K562 (cell line): Measurements from ENCODE around the gene DCDC2. TPM values are rescaled to one million over a fixed set of nuclear protein-coding genes. Genes with fewer than 3 reads are reported as not detected.

Experiments
- ATAC-seq: fragments of 200-7000 bp; cut with Tn5 transposase; 3 replicates; pipeline ENCODE4 v1.9.1; 2020; ENCODE audit warnings: moderate library complexity
- BruUV-seq: library from RNA; stranded (reverse); fragments of 400-500 nt; replicated peaks from 2 replicates; lab custom pipeline; 2021; lab: Mats Ljungman, UMichigan
- CTCF ChIA-PET: fragments of 300-600 bp; formaldehyde crosslinking; extraction: SDS; loops from one replicate; lab custom pipeline; 2021; ENCODE audit warnings: low intra/inter-chr PET ratio; lab: Yijun Ruan, JAX
- POLR2A ChIA-PET: fragments of 300-600, 350-650 bp; sonication (Branson Sonifier 250); formaldehyde crosslinking; extraction: SDS; loops from one replicate; lab custom pipeline; 2021; ENCODE audit warnings: antibody characterized with exemption, inconsistent platforms; lab: Yijun Ruan, JAX
- DNase-seq, 4 experiments: peaks; one replicate each; pipeline versions ENCODE4 v3.0.0 to v3.0.0-alpha.2; 2011 to 2018; ENCODE audit warnings: low spot score in 3 of 4, mixed read lengths in 3 of 4; ENCODE audit errors: extremely low read depth in 1 of 4
- FAIRE-seq: peaks from 2 replicates; lab custom pipeline; 2011; peaks lifted over from hg19 to GRCh38; lab: Jason Lieb, UNC
- H2AFZ ChIP-seq: 2 replicates; pipeline ENCODE4 v1.6.0; 2011; ENCODE audit warnings: low read depth, low read length, control low read depth, inconsistent platforms
- H3K27ac ChIP-seq: fragments of 200-600 bp; 3 replicates; pipeline ENCODE4 v1.8.0; 2011; ENCODE audit warnings: low read depth, mild to moderate bottlenecking, control low read depth, inconsistent platforms, low read length, moderate library complexity, mixed read lengths; ENCODE audit errors: extremely low read depth
- H3K27me3 ChIP-seq, 2 experiments: fragments of 300-600 bp in 1 of 2; 2 replicates in 1 of 2; 3 replicates in 1 of 2; pipeline versions ENCODE4 v1.6.0 to v1.8.0; 2011; ENCODE audit warnings: inconsistent platforms in 2 of 2, low read length in 2 of 2, mild to moderate bottlenecking in 1 of 2, mixed read lengths in 1 of 2, moderate library complexity in 1 of 2; ENCODE audit not compliant: control insufficient read depth in 2 of 2, insufficient read depth in 2 of 2
- H3K36me3 ChIP-seq: fragments of 300-600 bp; 3 replicates; pipeline ENCODE4 v1.8.0; 2011; ENCODE audit warnings: mild to moderate bottlenecking, low read length, inconsistent platforms; ENCODE audit not compliant: control insufficient read depth, insufficient read depth
- H3K4me1 ChIP-seq, 2 experiments: fragments of 200-600 bp in 1 of 2; replicated peaks in 1 of 2; 2 replicates in 1 of 2; 3 replicates in 1 of 2; pipeline versions ENCODE4 v1.5.1 to v1.8.0; 2011; ENCODE audit warnings: inconsistent platforms in 2 of 2, low read length in 2 of 2, mild to moderate bottlenecking in 1 of 2, mixed read lengths in 1 of 2, moderate library complexity in 1 of 2; ENCODE audit not compliant: control insufficient read depth in 2 of 2, insufficient read depth in 2 of 2
- H3K4me2 ChIP-seq: 2 replicates; pipeline ENCODE4 v1.6.1; 2011; ENCODE audit warnings: low read length, control low read depth, inconsistent platforms, mixed read lengths; ENCODE audit not compliant: insufficient read depth
- H3K4me3 ChIP-seq: fragments of 200-600 bp; sonication (generic), shearing (Covaris generic); 2 replicates; pipeline ENCODE4 v1.5.1; 2016; ENCODE audit warnings: control low read depth, inconsistent platforms
- H3K79me2 ChIP-seq: fragments of 200-600 bp; 3 replicates; pipeline ENCODE4 v1.8.0; 2011; ENCODE audit warnings: low read length, inconsistent platforms; ENCODE audit not compliant: control insufficient read depth, insufficient read depth
- H3K9ac ChIP-seq, 2 experiments: 2 replicates each; pipeline versions ENCODE4 v1.6.0 to v1.6.1; 2011; ENCODE audit warnings: low read depth in 2 of 2, low read length in 2 of 2, control low read depth in 1 of 2, inconsistent platforms in 1 of 2, mild to moderate bottlenecking in 1 of 2, mixed read lengths in 1 of 2; ENCODE audit not compliant: insufficient read depth in 1 of 2
- H3K9me1 ChIP-seq: one replicate; pipeline ENCODE4 v1.6.0; 2011; ENCODE audit warnings: inconsistent platforms, mild to moderate bottlenecking, low read length, moderate library complexity; ENCODE audit not compliant: control insufficient read depth, insufficient read depth
- H3K9me3 ChIP-seq: replicated peaks from 2 replicates; pipeline ENCODE4 v1.5.1; 2011; ENCODE audit warnings: low read depth, low read length, inconsistent platforms; ENCODE audit not compliant: control insufficient read depth, insufficient read depth
- H4K20me1 ChIP-seq: replicated peaks from 2 replicates; pipeline ENCODE4 v1.6.1; 2011; ENCODE audit warnings: low read length, inconsistent platforms, mixed read lengths; ENCODE audit not compliant: control insufficient read depth, insufficient read depth
- BHLHE40 ChIP-seq: IDR thresholded peaks from 2 replicates; pipeline ENCODE4 v1.6.1; 2011; ENCODE audit warnings: low read length, improper control_type of control experiment
- CGGBP1 ChIP-seq: fragments of 250-450 bp; sonication (Bioruptor Pico); IDR thresholded peaks from 2 replicates; pipeline ENCODE4 v1.9.0; 2021; ENCODE audit warnings: mild to moderate bottlenecking
- CREB1 ChIP-seq, 2 experiments: sonication (generic) in 1 of 2; formaldehyde crosslinking in 1 of 2; IDR thresholded peaks; 2 replicates each; pipeline versions ENCODE4 v1.6.1 to v1.8.0; 2012 to 2022; ENCODE audit warnings: inconsistent platforms in 1 of 2, mild to moderate bottlenecking in 1 of 2, missing genetic modification reagents in 1 of 2, moderate library complexity in 1 of 2
- CTCF ChIP-seq, 3 experiments: IDR thresholded peaks in 2 of 3; conservative IDR thresholded peaks in 1 of 3; 2 replicates each; pipeline ENCODE4 v1.5.1; 2011 to 2012; ENCODE audit warnings: low read length in 3 of 3, mild to moderate bottlenecking in 3 of 3, control low read depth in 2 of 3, improper control_type of control experiment in 1 of 3, inconsistent platforms in 1 of 3, low read depth in 1 of 3, mixed read lengths in 1 of 3, moderate library complexity in 1 of 3; ENCODE audit not compliant: insufficient read depth in 2 of 3
- FIP1L1 ChIP-seq: fragments of 200-400 bp; formaldehyde crosslinking; IDR thresholded peaks from 2 replicates; pipeline ENCODE4 v1.6.1; 2018; ENCODE audit warnings: mild to moderate bottlenecking, low read depth, low read length; ENCODE audit not compliant: poor library complexity, severe bottlenecking
- GTF2B ChIP-seq: IDR thresholded peaks from 2 replicates; pipeline ENCODE4 v1.6.1; 2011; ENCODE audit not compliant: insufficient read length; ENCODE audit errors: extremely low read depth
- HDAC8 ChIP-seq: fragments of 450-650 bp; IDR thresholded peaks from 2 replicates; pipeline ENCODE4 v1.6.1; 2016; ENCODE audit warnings: mild to moderate bottlenecking, missing genetic modification characterization, moderate library complexity, missing compliant biosample characterization
- LCOR ChIP-seq: sonication (generic); formaldehyde crosslinking; IDR thresholded peaks from 2 replicates; pipeline ENCODE4 v1.8.0; 2022; ENCODE audit warnings: mild to moderate bottlenecking, missing genetic modification reagents
- MAZ ChIP-seq, 2 experiments: fragments of 450-650 bp in 1 of 2; sonication (generic) in 1 of 2; formaldehyde crosslinking; IDR thresholded peaks in 1 of 2; conservative IDR thresholded peaks in 1 of 2; 2 replicates each; pipeline versions ENCODE4 v1.4.0 to v1.5.0; 2020; ENCODE audit warnings: mild to moderate bottlenecking in 1 of 2, missing genetic modification reagents in 1 of 2
- SIN3A ChIP-seq, 2 experiments: fragments of 150-350 bp in 1 of 2; IDR thresholded peaks; 2 replicates each; pipeline ENCODE4 v1.6.1; 2011 to 2016; ENCODE audit warnings: borderline replicate concordance in 2 of 2, low read depth in 2 of 2, low read length in 2 of 2, mild to moderate bottlenecking in 2 of 2, moderate library complexity in 2 of 2; ENCODE audit not compliant: control insufficient read depth in 1 of 2
- TCF7 ChIP-seq: sonication (generic); IDR thresholded peaks from 2 replicates; pipeline ENCODE4 v1.6.1; 2016; ENCODE audit warnings: antibody characterized with exemption, borderline replicate concordance
- ZBTB8A ChIP-seq: fragments of 450-650 bp; IDR thresholded peaks from 2 replicates; pipeline ENCODE4 v1.6.1; 2018; ENCODE audit warnings: mild to moderate bottlenecking, moderate library complexity; ENCODE audit not compliant: partially characterized antibody
- ZFPM2 ChIP-seq: fragments of 250-450 bp; sonication (Bioruptor Pico); IDR thresholded peaks from 2 replicates; pipeline ENCODE4 v1.5.1; 2022; ENCODE audit warnings: mild to moderate bottlenecking
- ZNF76 ChIP-seq: fragments of 250-450 bp; sonication (Bioruptor Pico); IDR thresholded peaks from 2 replicates; pipeline ENCODE4 v1.4.0; 2020; ENCODE audit warnings: mild to moderate bottlenecking, moderate library complexity, borderline replicate concordance
- WGBS: fragments of 100-300 bp; shearing (Covaris generic); methylation state at CpG from one replicate; pipeline ENCODE4 v1.1.6; 2016; ENCODE audit warnings: low coverage, mixed read lengths; ENCODE audit not compliant: insufficient coverage; ENCODE audit errors: missing lambda C conversion rate; 5-methylcytosine and 5-hydroxymethylcytosine counted together
- in situ Hi-C: fragments of 300-500 bp; cut with MboI; formaldehyde crosslinking; loops from 4 replicates; pipeline ENCODE4 v1.15.0; 2018; ENCODE audit warnings: inconsistent platforms, mixed read lengths
- intact Hi-C: fragments of 100-400 bp; cut with micrococcal nuclease; formaldehyde crosslinking; loops from 2 replicates; pipeline ENCODE4 v1.14.2; 2022
- polyA plus RNA-seq, 8 experiments: library from polyadenylated mRNA; depleted of rRNA in 4 of 8; stranded (reverse) in 5 of 8; unstranded in 3 of 8; fragments of >200 nt; fragmentation: Nextera tagmentation in 2 of 8; fragmentation: Illumina TruSeq in 1 of 8; extraction: Ambion mirVana in 2 of 8; extraction: Trizol in 1 of 8; gene quantifications; 2 replicates each; pipeline versions ENCODE4 v1.2.1 to v1.2.3, GENCODE V29; 2011 to 2014; ENCODE audit warnings: inconsistent platforms in 1 of 8, missing spikeins in 1 of 8
- total RNA-seq, 7 experiments: library from RNA; depleted of rRNA in 6 of 7; stranded (reverse); fragments of >200 nt in 6 of 7; fragmentation: Illumina TruSeq in 2 of 7; extraction: Trizol in 2 of 7; gene quantifications; 2 replicates each; pipeline versions ENCODE4 v1.2.1 to v1.2.3, GENCODE V29; 2011 to 2021; ENCODE audit warnings: low replicate concordance in 1 of 7
- TF ChIP-seq, protein P1 (sequence below): fragments of 450-650 bp; formaldehyde crosslinking; IDR thresholded peaks from 2 replicates; pipeline ENCODE4 v1.4.0; 2020; ENCODE audit warnings: mild to moderate bottlenecking, moderate library complexity
- TF ChIP-seq, protein P2 (sequence below), 2 experiments: fragments of 450-650 bp in 1 of 2; sonication (generic) in 1 of 2; formaldehyde crosslinking; conservative IDR thresholded peaks; 2 replicates each; pipeline versions ENCODE4 v1.4.0 to v1.8.1; 2020 to 2022; ENCODE audit warnings: mild to moderate bottlenecking in 1 of 2, missing genetic modification reagents in 1 of 2
- TF ChIP-seq, protein P3 (sequence below): sonication (generic); formaldehyde crosslinking; IDR thresholded peaks from 2 replicates; pipeline ENCODE4 v1.8.0; 2022; ENCODE audit warnings: mild to moderate bottlenecking, missing genetic modification reagents

Gene DCDC2
- total and polyA plus RNA-seq, 9 of the 15 experiments (the other 6 are each of a cell fraction or from before 2014, with no cell fraction given) = 0.04 TPM; not detected in 8

DNA sequence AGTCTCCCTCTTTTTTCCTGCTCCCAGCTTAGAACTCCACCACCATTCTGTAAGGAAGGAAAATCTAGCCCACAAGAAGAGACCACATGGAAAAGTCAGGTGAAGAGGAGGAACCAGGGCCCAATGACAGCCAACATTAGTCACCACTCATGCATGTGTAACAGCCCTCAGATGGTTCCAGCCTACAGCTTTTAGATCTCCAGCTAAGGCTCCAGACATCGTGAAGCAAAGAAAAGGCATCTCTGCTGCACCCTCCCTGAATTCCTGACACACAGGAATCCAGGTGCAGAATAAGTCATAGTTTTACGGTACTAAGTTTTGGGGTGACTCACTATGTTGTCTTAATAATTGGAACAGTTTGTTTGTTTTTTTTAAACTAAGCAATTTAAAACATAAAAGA, 25.5 kb downstream of the DCDC2 start:
- H4K20me1 ChIP-seq = no peaks in the 10 kb centered on the region
- intact Hi-C loops = no loop called here
- ChIA-PET CTCF (no interaction called here), POLR2A (no interaction called here)
- no peak overlapping the region for H3K27ac ChIP-seq
- no peaks in the 10 kb centered on the region for H3K9me3 ChIP-seq
- no peaks in the 10 kb centered on the region for H3K9me1 ChIP-seq
- no peak for ATAC-seq
- no peaks in the 10 kb centered on the region for H3K27me3 ChIP-seq
- no peak overlapping the region for H3K4me2 ChIP-seq
- BruUV-seq = no TSS peak
- DNase-seq = no peak
- H3K9ac ChIP-seq = no peak overlapping the region
- H3K4me1 ChIP-seq = no peaks in the 10 kb centered on the region
- no peaks in the 10 kb centered on the region for H3K79me2 ChIP-seq
- in situ Hi-C loops = no loop called here
- no peak overlapping the region for H2AFZ ChIP-seq
- 0% methylated on average over 2 of the region's 2 CpGs for WGBS
- H3K4me3 ChIP-seq = no peak overlapping the region
- no peak for FAIRE-seq
- no peaks in the 10 kb centered on the region for H3K36me3 ChIP-seq
- no peak for TF ChIP-seq ZBTB8A
- no peak for TF ChIP-seq CTCF (IDR thresholded peaks at IDR 0.05 in 2 of 3, conservative IDR thresholded peaks at IDR 0.05 in 1 of 3; ENCODE audit: insufficient read depth in 2 of 3, low read depth in 1 of 3, low read length in 3 of 3)
- TF ChIP-seq GTF2B = no peak
- TF ChIP-seq, protein P1, sequence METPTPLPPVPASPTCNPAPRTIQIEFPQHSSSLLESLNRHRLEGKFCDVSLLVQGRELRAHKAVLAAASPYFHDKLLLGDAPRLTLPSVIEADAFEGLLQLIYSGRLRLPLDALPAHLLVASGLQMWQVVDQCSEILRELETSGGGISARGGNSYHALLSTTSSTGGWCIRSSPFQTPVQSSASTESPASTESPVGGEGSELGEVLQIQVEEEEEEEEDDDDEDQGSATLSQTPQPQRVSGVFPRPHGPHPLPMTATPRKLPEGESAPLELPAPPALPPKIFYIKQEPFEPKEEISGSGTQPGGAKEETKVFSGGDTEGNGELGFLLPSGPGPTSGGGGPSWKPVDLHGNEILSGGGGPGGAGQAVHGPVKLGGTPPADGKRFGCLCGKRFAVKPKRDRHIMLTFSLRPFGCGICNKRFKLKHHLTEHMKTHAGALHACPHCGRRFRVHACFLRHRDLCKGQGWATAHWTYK (CRISPR knock-in tag) = no peak
- TF ChIP-seq LCOR (CRISPR knock-in tag) = no peak
- TF ChIP-seq ZNF76 (CRISPR knock-in tag) = no peak
- TF ChIP-seq, protein P2, sequence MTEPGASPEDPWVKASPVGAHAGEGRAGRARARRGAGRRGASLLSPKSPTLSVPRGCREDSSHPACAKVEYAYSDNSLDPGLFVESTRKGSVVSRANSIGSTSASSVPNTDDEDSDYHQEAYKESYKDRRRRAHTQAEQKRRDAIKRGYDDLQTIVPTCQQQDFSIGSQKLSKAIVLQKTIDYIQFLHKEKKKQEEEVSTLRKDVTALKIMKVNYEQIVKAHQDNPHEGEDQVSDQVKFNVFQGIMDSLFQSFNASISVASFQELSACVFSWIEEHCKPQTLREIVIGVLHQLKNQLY (CRISPR knock-in tag; conservative IDR thresholded peaks at IDR 0.05) = no peak
- TF ChIP-seq SIN3A (IDR thresholded peaks at IDR 0.05; ENCODE audit: borderline replicate concordance in 2 of 2, control insufficient read depth in 1 of 2, low read depth in 2 of 2, low read length in 2 of 2) = no peak
- TF ChIP-seq ZFPM2 = no peak
- TF ChIP-seq BHLHE40 = no peak
- TF ChIP-seq FIP1L1 = no peak
- TF ChIP-seq MAZ (CRISPR knock-in tag; conservative IDR thresholded peaks at IDR 0.05 in 1 of 2, IDR thresholded peaks at IDR 0.05 in 1 of 2) = no peak
- TF ChIP-seq CGGBP1 (CRISPR knock-in tag) = no peak
- no peak for TF ChIP-seq CREB1 (IDR thresholded peaks at IDR 0.05)
- TF ChIP-seq CREB1 (CRISPR knock-in tag; IDR thresholded peaks at IDR 0.05) = no peak
- TF ChIP-seq HDAC8 = no peak
- TF ChIP-seq, protein P3, sequence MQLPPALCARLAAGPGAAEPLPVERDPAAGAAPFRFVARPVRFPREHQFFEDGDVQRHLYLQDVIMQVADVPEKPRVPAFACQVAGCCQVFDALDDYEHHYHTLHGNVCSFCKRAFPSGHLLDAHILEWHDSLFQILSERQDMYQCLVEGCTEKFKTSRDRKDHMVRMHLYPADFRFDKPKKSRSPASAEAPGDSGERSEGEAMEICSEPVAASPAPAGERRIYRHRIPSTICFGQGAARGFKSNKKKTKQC (CRISPR knock-in tag) = no peak
- no peak for TF ChIP-seq TCF7
